ENCODE results near the gene RBM45. TPM values are rescaled to one million over a fixed set of nuclear protein-coding genes. Genes with fewer than 3 reads are reported as not detected.

The RBM45 gene
- total RNA-seq, 1 donor from 2014 or later: 12.0 TPM

GRCh38 chr2:178173657-178174056, 61.4 kb downstream of the RBM45 start:
- Histone ChIP-seq H2AFZ (ENCODE audit: low read depth, low read length) (no peak overlapping the region), H3K9me3 (ENCODE audit: insufficient read depth, low read depth, low read length) (no peaks in the 10 kb centered on the region), H3K4me2 (ENCODE audit: low read length) (no peak overlapping the region), H3K36me3 (ENCODE audit: insufficient read depth, low read length) (no peaks in the 10 kb centered on the region), H3K4me1 (ENCODE audit: insufficient read depth, low read length) (no peaks in the 10 kb centered on the region), H3K79me2 (ENCODE audit: insufficient read depth, low read length) (no peaks in the 10 kb centered on the region), H3K27me3 (ENCODE audit: insufficient read depth, low read length) (no peaks in the 10 kb centered on the region), H3K27ac (ENCODE audit: low read depth, low read length) (no peak overlapping the region), H4K20me1 (ENCODE audit: insufficient read depth, low read length) (no peaks in the 10 kb centered on the region), H3K4me3 (ENCODE audit: insufficient read depth, low read depth, low read length) (no peak overlapping the region), H3K9ac (ENCODE audit: low read length) (no peak overlapping the region)
- H3K27ac Mint-ChIP-seq (ENCODE audit: unreplicated experiment): peak overlapping the region; percentile 10
- no peak for FAIRE-seq
- no peaks in the 10 kb centered on the region for H3K27me3 Mint-ChIP-seq (ENCODE audit: low read depth, unreplicated experiment)
- H3K9me3 Mint-ChIP-seq (ENCODE audit: unreplicated experiment): no peaks in the 10 kb centered on the region
- no peak for DNase-seq (ENCODE audit: low read depth)
- no peak for TF ChIP-seq EZH2 (IDR thresholded peaks at IDR 0.05; ENCODE audit: insufficient read depth, low read length)
- no peak for TF ChIP-seq CTCF (IDR thresholded peaks at IDR 0.05; ENCODE audit: insufficient read depth, low read depth, low read length)
- peaks cover 10% of the 10 kb centered on the region for H3K4me1 Mint-ChIP-seq (ENCODE audit: low read depth, unreplicated experiment)
- H3K36me3 Mint-ChIP-seq (ENCODE audit: low read depth, unreplicated experiment): no peaks in the 10 kb centered on the region
- H3K4me3 Mint-ChIP-seq (ENCODE audit: unreplicated experiment): no peak overlapping the region

GRCh38 chr2:178177066-178177679, 64.9 kb downstream of the RBM45 start:
- peaks cover 10% of the 10 kb centered on the region for H3K4me1 Mint-ChIP-seq (ENCODE audit: low read depth, unreplicated experiment)
- Histone ChIP-seq H2AFZ (ENCODE audit: low read depth, low read length) (no peak overlapping the region), H3K4me3 (ENCODE audit: insufficient read depth, low read depth, low read length) (no peak overlapping the region), H3K9ac (ENCODE audit: low read length) (no peak overlapping the region), H3K27ac (ENCODE audit: low read depth, low read length) (no peak overlapping the region), H3K9me3 (ENCODE audit: insufficient read depth, low read depth, low read length) (no peaks in the 10 kb centered on the region), H4K20me1 (ENCODE audit: insufficient read depth, low read length) (no peaks in the 10 kb centered on the region), H3K79me2 (ENCODE audit: insufficient read depth, low read length) (no peaks in the 10 kb centered on the region), H3K36me3 (ENCODE audit: insufficient read depth, low read length) (no peaks in the 10 kb centered on the region), H3K4me1 (ENCODE audit: insufficient read depth, low read length) (no peaks in the 10 kb centered on the region), H3K4me2 (ENCODE audit: low read length) (no peak overlapping the region), H3K27me3 (ENCODE audit: insufficient read depth, low read length) (no peaks in the 10 kb centered on the region)
- no peak overlapping the region for H3K4me3 Mint-ChIP-seq (ENCODE audit: unreplicated experiment)
- H3K9me3 Mint-ChIP-seq (ENCODE audit: unreplicated experiment): no peaks in the 10 kb centered on the region
- no peak for FAIRE-seq
- H3K36me3 Mint-ChIP-seq (ENCODE audit: low read depth, unreplicated experiment): no peaks in the 10 kb centered on the region
- peak; percentile 44 for DNase-seq (ENCODE audit: low read depth)
- no peak overlapping the region for H3K27ac Mint-ChIP-seq (ENCODE audit: unreplicated experiment)
- no peak for TF ChIP-seq CTCF (IDR thresholded peaks at IDR 0.05; ENCODE audit: insufficient read depth, low read depth, low read length)
- TF ChIP-seq EZH2 (IDR thresholded peaks at IDR 0.05; ENCODE audit: insufficient read depth, low read length): no peak
- H3K27me3 Mint-ChIP-seq (ENCODE audit: low read depth, unreplicated experiment): no peaks in the 10 kb centered on the region

Other genes with a start within 250 kb of the RBM45 start
- gene PDE11A, start 39.7 kb upstream of the RBM45 start, total RNA-seq: 0.45 and 0.89 TPM in 2 replicates
- gene OSBPL6, start 82.1 kb downstream of the RBM45 start, total RNA-seq: 13.4 and 13.7 TPM in 2 replicates